Left hindlimb (tissue), 1 donor: Measurements from ENCODE around the gene ZNF609.
"Not testable (repeated sequence)": the region's sequence is repeated elsewhere in the genome, so short reads cannot be mapped to it uniquely, and the experiment has no call there.

Experiments
- DNase-seq: peaks from one replicate; pipeline ENCODE4 v3.0.0-alpha.2; 2018

ZNF609 gene

GRCh38 chr15:64456634-64457108 is 3.7 kb upstream of the ZNF609 start:
- DNase-seq: no peak

DNA sequence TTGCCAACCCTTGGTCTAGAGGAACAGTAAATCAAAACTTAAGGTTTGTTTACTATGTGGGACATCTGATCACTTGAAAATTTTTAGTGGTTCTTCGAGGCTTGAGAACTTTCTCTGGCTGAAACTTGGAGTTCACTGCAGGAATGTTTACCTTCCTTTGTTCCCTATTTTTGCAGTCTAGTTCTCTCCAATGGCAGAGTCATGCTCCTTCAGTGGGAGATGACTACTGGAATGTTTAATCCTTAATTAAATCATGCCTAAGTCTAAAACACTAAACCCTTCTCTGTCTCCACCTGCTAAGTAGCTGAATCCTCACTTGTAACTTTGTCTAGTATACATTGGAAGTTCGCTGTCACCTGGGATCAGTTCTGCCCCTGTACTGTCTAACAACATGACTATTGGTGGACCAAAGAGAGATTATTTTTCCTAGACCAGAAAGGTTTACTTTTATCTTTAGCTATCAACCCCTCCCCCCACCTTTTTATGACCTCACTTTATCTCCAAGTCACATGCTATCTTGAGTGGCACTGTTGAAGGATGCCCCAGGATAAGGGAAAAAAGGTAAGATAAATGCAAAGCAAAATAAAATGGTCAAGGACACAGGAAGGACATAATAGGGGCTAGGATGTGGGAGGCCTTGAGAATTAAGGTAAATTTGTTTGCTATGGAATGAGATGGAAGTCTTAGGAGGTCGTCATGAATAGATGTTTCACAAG is 1.2 kb upstream of the ZNF609 start:
- DNase-seq: no peak

GRCh38 chr15:64460724-64461720 is 644 bp downstream of the ZNF609 start:
- peak; percentile 60 for DNase-seq

DNA sequence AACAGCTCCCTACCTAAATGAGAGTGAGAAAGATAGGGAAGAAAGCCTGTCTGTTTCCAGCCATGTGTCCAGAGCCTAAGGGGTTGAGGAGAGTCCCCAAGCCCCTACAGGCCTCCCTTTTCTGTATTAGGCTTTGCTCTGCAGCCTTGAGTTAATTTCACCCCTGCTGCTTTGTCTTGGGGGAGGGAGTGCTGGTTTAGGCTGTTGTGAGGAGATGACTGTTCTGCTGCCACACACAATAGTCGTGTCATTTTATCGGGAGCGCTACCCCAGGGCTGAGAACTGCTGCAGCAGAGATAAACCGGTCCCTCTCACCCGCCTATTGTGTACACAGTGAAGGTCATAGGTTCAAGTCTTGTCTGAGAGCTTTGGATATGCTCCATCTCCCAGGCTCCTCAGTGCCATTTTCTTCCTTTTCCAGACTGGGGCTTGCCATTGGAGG is 1.4 kb downstream of the ZNF609 start:
- no peak for DNase-seq

DNA sequence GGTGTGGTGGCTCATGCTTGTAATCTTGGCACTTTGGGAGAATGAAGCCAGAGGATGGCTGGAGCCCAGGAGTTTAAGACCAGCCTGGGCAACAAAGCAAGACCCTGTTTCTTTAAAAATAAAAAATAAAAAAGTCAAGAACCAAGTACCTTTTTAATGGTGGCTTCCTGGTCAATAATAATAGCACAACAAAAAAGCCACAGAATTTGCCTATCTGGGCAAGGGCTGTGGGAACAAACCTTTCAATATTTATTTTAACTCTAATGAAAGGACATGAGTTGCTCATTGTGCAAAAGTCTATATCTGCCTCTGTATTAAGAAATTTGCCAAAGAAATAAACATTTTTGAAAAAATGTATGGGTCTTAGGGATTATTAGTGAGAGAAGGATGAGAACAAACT is 2.1 kb downstream of the ZNF609 start:
- DNase-seq: no peak

GRCh38 chr15:64464276-64465005 is 4.1 kb downstream of the ZNF609 start:
- no peak for DNase-seq

DNA sequence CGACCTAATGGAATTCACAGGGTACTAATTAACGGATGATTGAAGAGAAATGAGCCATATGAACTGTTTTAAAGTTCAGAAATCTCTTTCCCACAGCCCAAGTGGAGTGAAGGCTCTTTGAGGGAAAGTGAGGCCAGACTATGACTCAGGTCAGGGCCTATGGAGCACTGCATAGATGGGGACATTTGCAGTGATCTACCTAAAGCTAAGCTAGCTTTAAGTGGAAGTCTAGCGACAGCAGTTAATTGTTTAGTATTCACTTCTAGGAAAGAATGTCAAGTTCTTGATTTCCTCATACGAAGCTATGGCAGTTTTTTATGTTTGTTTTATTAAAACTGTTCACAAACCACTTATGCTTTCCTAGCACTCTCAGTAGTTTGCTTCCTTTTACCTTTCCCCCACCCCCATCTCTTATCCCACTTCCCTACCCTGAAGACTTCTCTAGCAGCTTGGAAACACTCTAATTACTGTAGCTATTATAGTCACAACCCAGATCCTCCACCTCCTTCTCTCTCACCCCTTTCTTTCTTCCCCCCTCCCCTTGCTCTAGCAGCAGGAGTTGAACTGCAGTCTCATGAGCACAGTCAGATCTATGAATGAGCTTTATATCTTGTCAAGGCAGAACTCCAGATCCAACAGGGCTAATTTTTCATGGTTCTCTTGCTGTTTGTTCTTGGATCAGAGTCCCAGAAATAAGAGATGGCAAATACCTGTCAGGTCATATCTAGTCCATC is 6.2 kb downstream of the ZNF609 start:
- no peak for DNase-seq

DNA sequence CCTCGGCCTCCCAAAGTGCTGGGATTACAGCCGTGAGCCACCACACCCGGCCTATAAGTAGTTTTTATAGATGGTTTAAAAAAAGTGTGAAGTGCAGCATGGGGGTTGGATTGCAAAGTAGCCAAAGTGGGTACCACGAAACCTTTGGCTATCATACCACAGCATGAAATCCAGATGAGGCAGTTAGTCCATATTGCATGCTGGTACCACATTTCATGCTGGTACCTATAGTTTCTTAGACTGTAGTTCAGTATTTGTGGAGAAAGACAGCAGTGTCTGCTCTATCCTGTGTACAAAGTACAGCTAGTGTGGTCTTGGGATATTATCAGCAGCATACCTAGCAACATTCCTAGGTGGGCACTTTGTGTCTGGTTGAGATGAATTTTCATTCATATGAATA is 11.8 kb downstream of the ZNF609 start:
- DNase-seq: no peak

DNA sequence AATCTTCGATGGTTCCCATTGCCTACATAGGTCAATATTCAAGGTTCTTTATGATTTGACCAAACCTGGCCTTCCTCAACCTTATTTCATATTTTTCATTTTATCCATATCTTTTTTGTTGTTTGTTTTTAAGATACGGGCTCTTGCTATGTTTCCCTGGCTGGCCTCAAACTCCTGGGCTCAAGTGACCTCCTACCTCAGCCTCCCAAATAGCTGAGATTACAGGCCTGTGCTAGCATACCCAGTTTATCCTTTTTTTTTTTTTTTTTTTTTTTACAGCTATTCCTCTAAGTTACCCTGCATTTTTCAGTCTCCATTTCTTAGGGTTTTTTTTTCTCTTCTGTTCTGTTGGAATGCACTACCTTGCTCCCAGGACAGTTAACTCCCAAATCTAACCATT is 14.5 kb downstream of the ZNF609 start:
- no peak for DNase-seq

DNA sequence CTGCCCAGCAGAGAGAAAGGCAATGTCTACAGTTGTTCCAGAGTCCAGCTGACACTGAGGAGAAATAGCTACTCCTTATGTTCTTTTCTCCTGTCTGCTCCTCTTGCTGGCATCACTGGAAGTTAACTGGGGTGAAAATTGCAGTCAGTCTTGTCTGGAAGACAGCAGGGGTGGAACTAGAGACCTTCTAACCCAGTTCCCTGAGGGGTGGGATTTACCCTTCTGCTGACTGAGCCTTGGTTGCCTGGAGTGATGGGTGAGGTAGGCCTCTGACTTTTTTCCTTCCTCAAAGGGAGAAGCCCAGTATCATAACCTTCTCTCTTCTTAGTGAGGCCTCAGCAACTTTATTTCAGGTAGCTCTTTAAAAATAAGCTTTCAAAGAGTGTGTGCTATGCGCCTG is 16.2 kb downstream of the ZNF609 start:
- DNase-seq: no peak

- no peak for DNase-seq
Measured at GRCh38 chr15:64478863-64479262, 18.5 kb downstream of the ZNF609 start.

GRCh38 chr15:64480891-64481290 is 20.5 kb downstream of the ZNF609 start:
- DNase-seq: no peak

GRCh38 chr15:64483749-64484148 is 23.4 kb downstream of the ZNF609 start:
- no peak for DNase-seq

- no peak for DNase-seq
Measured at GRCh38 chr15:64485796-64486195, 25.4 kb downstream of the ZNF609 start.

DNA sequence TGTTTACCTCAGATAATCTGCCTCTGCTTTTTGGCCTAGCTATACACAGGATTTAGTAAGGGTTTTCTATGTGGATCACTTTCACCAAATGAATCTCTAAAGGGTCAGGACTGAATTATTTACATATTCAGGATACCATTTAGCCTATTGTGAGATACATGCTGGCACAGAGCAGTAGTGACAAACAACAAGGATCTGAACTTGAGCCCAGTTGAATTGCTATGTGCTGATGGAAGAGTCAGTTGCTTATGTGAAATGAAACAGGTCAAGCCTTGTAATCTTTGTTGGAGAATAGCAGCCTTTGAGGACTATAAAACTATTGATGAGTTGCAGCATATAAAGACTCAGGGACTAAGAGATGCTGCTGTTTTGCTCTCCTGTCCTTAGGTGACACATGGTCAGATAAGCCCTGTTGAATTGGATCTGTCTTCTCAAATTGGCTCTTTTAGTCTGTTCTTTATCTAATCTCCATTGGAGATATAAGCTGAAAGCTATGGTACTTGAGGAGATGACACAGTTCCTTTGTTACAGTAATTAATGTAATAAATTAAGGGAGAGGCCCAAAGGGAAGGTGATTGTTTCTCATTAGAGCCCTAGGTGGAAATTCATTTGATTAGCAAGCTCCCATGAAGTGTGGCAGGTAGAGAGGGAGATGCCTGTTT is 30.4 kb downstream of the ZNF609 start:
- no peak for DNase-seq

DNA sequence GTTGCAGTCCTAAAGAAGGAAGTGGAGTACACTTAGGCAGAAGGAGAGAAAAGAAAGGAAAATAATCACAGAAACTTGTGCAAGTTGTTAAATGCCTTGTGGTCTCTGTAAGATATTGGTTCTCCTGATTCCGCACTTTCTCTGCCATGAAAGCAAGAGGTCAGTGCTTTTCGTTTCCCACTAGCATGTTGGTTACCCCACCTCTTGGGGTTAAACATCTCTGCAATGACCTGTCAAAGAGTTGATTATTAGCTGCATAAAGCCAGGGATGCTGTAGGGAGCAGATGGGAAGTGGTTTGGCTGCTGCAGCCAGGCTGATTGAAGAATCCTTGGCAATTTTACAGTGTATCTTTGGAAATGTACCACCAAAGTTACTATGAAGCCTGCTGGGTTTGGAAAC is 33.3 kb downstream of the ZNF609 start:
- DNase-seq: no peak

DNA sequence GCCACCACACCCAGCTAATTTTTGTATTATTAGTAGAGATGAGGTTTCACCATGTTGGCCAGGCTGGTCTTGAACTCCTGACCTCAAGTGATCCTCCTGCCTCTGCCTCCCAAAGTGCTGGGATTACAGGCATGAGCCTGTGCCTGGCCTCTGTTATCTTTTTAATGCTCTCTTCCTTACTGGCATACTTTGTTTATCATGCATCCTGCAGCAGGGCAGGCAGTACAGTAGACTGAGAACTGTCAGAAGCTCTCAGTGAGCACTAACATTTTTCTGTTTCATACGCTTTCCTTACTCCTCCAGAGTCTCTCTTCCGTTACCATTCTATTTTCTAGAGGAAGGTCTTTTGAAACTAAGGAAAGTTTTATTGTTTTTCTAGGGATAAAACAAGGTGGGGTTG is 35.6 kb downstream of the ZNF609 start:
- not testable (repeated sequence) for DNase-seq

GRCh38 chr15:64500695-64501395 is 40.5 kb downstream of the ZNF609 start:
- no peak for DNase-seq

GRCh38 chr15:64501396-64501715 is 41.0 kb downstream of the ZNF609 start:
- DNase-seq: no peak

- no peak for DNase-seq
Measured at GRCh38 chr15:64502151-64502550, 41.8 kb downstream of the ZNF609 start.

GRCh38 chr15:64502551-64502950 is 42.2 kb downstream of the ZNF609 start:
- DNase-seq: no peak
